ENCODE measurements around the gene NUBPL.
"Not testable (repeated sequence)": the region's sequence is repeated elsewhere in the genome, so short reads cannot be mapped to it uniquely, and the experiment has no call there.

The NUBPL gene

GRCh38 chr14:31678421-31679249 lies 117.4 kb downstream of the NUBPL start:
- no peak overlapping the region for H3K4me3 Mint-ChIP-seq
- H3K27ac Mint-ChIP-seq, result no peak overlapping the region
- H3K4me1 Mint-ChIP-seq, result no peaks in the 10 kb centered on the region

GRCh38 chr14:31682768-31683167 lies 121.6 kb downstream of the NUBPL start:
- no peak overlapping the region for H3K4me3 Mint-ChIP-seq
- H3K4me1 Mint-ChIP-seq, result no peaks in the 10 kb centered on the region
- H3K27ac Mint-ChIP-seq, result no peak overlapping the region
- H3K36me3 Mint-ChIP-seq, result peaks cover 11% of the 10 kb centered on the region
- no peak for DNase-seq (ENCODE audit: low spot score in 2 of 2)
- ATAC-seq, result no peak
- H3K9me3 Mint-ChIP-seq, result peaks cover 20% of the 10 kb centered on the region

More at GRCh38 chr14:31678421-31679249, 117.4 kb downstream of the NUBPL start:
- H3K36me3 Mint-ChIP-seq, result peaks cover 11% of the 10 kb centered on the region
- DNase-seq (ENCODE audit: low spot score in 2 of 2) (no peak), ATAC-seq (peak; percentile 32)
- peaks cover 16% of the 10 kb centered on the region for H3K9me3 Mint-ChIP-seq

GRCh38 chr14:31687726-31688125 lies 126.5 kb downstream of the NUBPL start:
- peaks cover 11% of the 10 kb centered on the region for H3K9me3 Mint-ChIP-seq
- no peak for DNase-seq (ENCODE audit: low spot score in 2 of 2)
- no peak overlapping the region for H3K27ac Mint-ChIP-seq
- H3K4me3 Mint-ChIP-seq, result no peak overlapping the region
- ATAC-seq, result no peak
- H3K36me3 Mint-ChIP-seq, result peaks cover 3% of the 10 kb centered on the region
- no peaks in the 10 kb centered on the region for H3K4me1 Mint-ChIP-seq

GRCh38 chr14:31690056-31690455 lies 128.9 kb downstream of the NUBPL start:
- H3K27ac Mint-ChIP-seq, result no peak overlapping the region
- no peaks in the 10 kb centered on the region for H3K36me3 Mint-ChIP-seq
- H3K4me1 Mint-ChIP-seq, result no peaks in the 10 kb centered on the region
- no peak for ATAC-seq
- DNase-seq (ENCODE audit: low spot score in 2 of 2), result no peak
- no peak overlapping the region for H3K4me3 Mint-ChIP-seq
- peaks cover 2% of the 10 kb centered on the region for H3K9me3 Mint-ChIP-seq

- Mint-ChIP-seq H3K4me3 (no peak overlapping the region), H3K4me1 (no peaks in the 10 kb centered on the region), H3K9me3 (no peaks in the 10 kb centered on the region), H3K36me3 (no peaks in the 10 kb centered on the region), H3K27ac (no peak overlapping the region)
- DNase-seq (ENCODE audit: low spot score in 2 of 2) (no peak), ATAC-seq (no peak)
These were observed 131.2 kb downstream of the NUBPL start for GRCh38 chr14:31692376-31692781.

GRCh38 chr14:31696378-31696777 lies 135.2 kb downstream of the NUBPL start:
- Mint-ChIP-seq H3K9me3 (no peaks in the 10 kb centered on the region), H3K36me3 (no peaks in the 10 kb centered on the region), H3K27ac (no peak overlapping the region), H3K4me1 (no peaks in the 10 kb centered on the region), H3K4me3 (no peak overlapping the region)
- DNase-seq (ENCODE audit: low spot score in 2 of 2), result no peak
- no peak for ATAC-seq

- DNase-seq (ENCODE audit: low spot score in 2 of 2) (no peak), ATAC-seq (no peak)
- H3K4me1 Mint-ChIP-seq, result no peaks in the 10 kb centered on the region
- no peaks in the 10 kb centered on the region for H3K36me3 Mint-ChIP-seq
- H3K27ac Mint-ChIP-seq, result no peak overlapping the region
- H3K4me3 Mint-ChIP-seq, result no peak overlapping the region
- H3K9me3 Mint-ChIP-seq, result peaks cover 10% of the 10 kb centered on the region
These were observed 138.6 kb downstream of the NUBPL start for GRCh38 chr14:31699809-31700208.

GRCh38 chr14:31700282-31701074 lies 139.3 kb downstream of the NUBPL start:
- no peak for ATAC-seq
- no peak overlapping the region for H3K27ac Mint-ChIP-seq

GRCh38 chr14:31702130-31702529 lies 140.9 kb downstream of the NUBPL start:
- Mint-ChIP-seq H3K4me3 (no peak overlapping the region), H3K9me3 (peaks cover 10% of the 10 kb centered on the region), H3K27ac (no peak overlapping the region), H3K4me1 (no peaks in the 10 kb centered on the region), H3K36me3 (no peaks in the 10 kb centered on the region)
- DNase-seq (ENCODE audit: low spot score in 2 of 2) (no peak), ATAC-seq (no peak)

More at GRCh38 chr14:31700282-31701074, 139.3 kb downstream of the NUBPL start:
- Mint-ChIP-seq H3K4me1 (no peaks in the 10 kb centered on the region), H3K9me3 (peaks cover 10% of the 10 kb centered on the region), H3K4me3 (no peak overlapping the region), H3K36me3 (no peaks in the 10 kb centered on the region)
- DNase-seq (ENCODE audit: low spot score in 2 of 2), result no peak

- no peak for ATAC-seq
- no peaks in the 10 kb centered on the region for H3K4me1 Mint-ChIP-seq
- no peak overlapping the region for H3K27ac Mint-ChIP-seq
- DNase-seq (ENCODE audit: low spot score in 2 of 2), result no peak
- H3K4me3 Mint-ChIP-seq, result no peak overlapping the region
- peaks cover 14% of the 10 kb centered on the region for H3K9me3 Mint-ChIP-seq
- no peaks in the 10 kb centered on the region for H3K36me3 Mint-ChIP-seq
These were observed 141.9 kb downstream of the NUBPL start for GRCh38 chr14:31703056-31703455.

GRCh38 chr14:31705731-31706130 lies 144.5 kb downstream of the NUBPL start:
- H3K4me1 Mint-ChIP-seq, result no peaks in the 10 kb centered on the region
- DNase-seq (ENCODE audit: low spot score in 2 of 2), result no peak
- H3K9me3 Mint-ChIP-seq, result peaks cover 19% of the 10 kb centered on the region
- no peak overlapping the region for H3K4me3 Mint-ChIP-seq
- no peak for ATAC-seq
- no peak overlapping the region for H3K27ac Mint-ChIP-seq
- no peaks in the 10 kb centered on the region for H3K36me3 Mint-ChIP-seq

- not testable (repeated sequence) for H3K27ac Mint-ChIP-seq; DNase-seq (ENCODE audit: low spot score in 2 of 2); H3K4me3 Mint-ChIP-seq; ATAC-seq; H3K36me3 Mint-ChIP-seq; H3K4me1 Mint-ChIP-seq
- peaks cover 14% of the 10 kb centered on the region for H3K9me3 Mint-ChIP-seq
These were observed 147.5 kb downstream of the NUBPL start for GRCh38 chr14:31708661-31709060.

GRCh38 chr14:31712244-31713127 lies 151.3 kb downstream of the NUBPL start:
- H3K27ac Mint-ChIP-seq, result no peak overlapping the region
- H3K9me3 Mint-ChIP-seq, result peaks cover 7% of the 10 kb centered on the region
- no peak overlapping the region for H3K4me3 Mint-ChIP-seq
- DNase-seq (ENCODE audit: low spot score in 2 of 2), result no peak
- no peaks in the 10 kb centered on the region for H3K4me1 Mint-ChIP-seq
- ATAC-seq, result peak; percentile 8
- no peaks in the 10 kb centered on the region for H3K36me3 Mint-ChIP-seq

- Mint-ChIP-seq H3K4me3 (no peak overlapping the region), H3K27ac (no peak overlapping the region), H3K36me3 (no peaks in the 10 kb centered on the region), H3K9me3 (no peaks in the 10 kb centered on the region), H3K4me1 (no peaks in the 10 kb centered on the region)
- ATAC-seq (peak; percentile 85), DNase-seq (ENCODE audit: low spot score in 2 of 2) (no peak)
These were observed 155.0 kb downstream of the NUBPL start for GRCh38 chr14:31716208-31716607.
